MM.1S (cell line): Measurements from ENCODE around the gene BAG1.

ENCODE experiments used
- DNase-seq: peaks from one replicate; pipeline ENCODE4 v3.0.0-alpha.2; 2015
- H2AFZ ChIP-seq: fragments of 300-600 bp; sonication (generic); 2 replicates; pipeline ENCODE4 v1.6.0; 2016; ENCODE audit warnings: antibody characterized with exemption, low read length
- H3F3A ChIP-seq: fragments of 300-600 bp; sonication (generic); 2 replicates; pipeline ENCODE4 v1.6.1; 2016; ENCODE audit warnings: mild to moderate bottlenecking, antibody characterized with exemption, low read length, moderate library complexity, mixed read lengths; ENCODE audit not compliant: insufficient read depth
- H3K27ac ChIP-seq: fragments of 300-600 bp; sonication (generic); 2 replicates; pipeline ENCODE4 v1.5.1; 2016; ENCODE audit warnings: mild to moderate bottlenecking, low read length
- H3K27me3 ChIP-seq: fragments of 300-600 bp; sonication (generic); replicated peaks from 2 replicates; pipeline ENCODE4 v1.6.0; 2016; ENCODE audit warnings: low read length; ENCODE audit not compliant: insufficient read depth
- H3K36me3 ChIP-seq: fragments of 300-600 bp; sonication (generic); replicated peaks from 2 replicates; pipeline ENCODE4 v1.6.1; 2016; ENCODE audit warnings: mild to moderate bottlenecking, low read length, mixed read lengths; ENCODE audit not compliant: insufficient read depth
- H3K4me1 ChIP-seq: fragments of 300-600 bp; sonication (generic); 2 replicates; pipeline ENCODE4 v1.6.1; 2016; ENCODE audit warnings: low read length, mixed read lengths
- H3K4me2 ChIP-seq: fragments of 300-600 bp; sonication (generic); 2 replicates; pipeline ENCODE4 v1.6.0; 2016; ENCODE audit warnings: low read depth, low read length
- H3K4me3 ChIP-seq: fragments of 300-600 bp; sonication (generic); 2 replicates; pipeline ENCODE4 v1.5.1; 2016; ENCODE audit warnings: low read length, mixed read lengths
- H3K79me2 ChIP-seq: fragments of 300-600 bp; sonication (generic); 2 replicates; pipeline ENCODE4 v1.6.1; 2016; ENCODE audit warnings: mixed run types, low read length, mixed read lengths
- H3K9ac ChIP-seq: fragments of 300-600 bp; sonication (generic); 2 replicates; pipeline ENCODE4 v1.6.1; 2016; ENCODE audit warnings: low read length, mixed read lengths
- H3K9me2 ChIP-seq: fragments of 300-600 bp; sonication (generic); replicated peaks from 2 replicates; pipeline ENCODE4 v1.6.1; 2016; ENCODE audit warnings: mild to moderate bottlenecking, low read length, mixed read lengths; ENCODE audit not compliant: insufficient read depth
- H3K9me3 ChIP-seq: fragments of 300-600 bp; sonication (generic); replicated peaks from 2 replicates; pipeline ENCODE4 v1.6.1; 2016; ENCODE audit warnings: mild to moderate bottlenecking, low read length, mixed read lengths; ENCODE audit not compliant: insufficient read depth
- H4K20me1 ChIP-seq: fragments of 300-600 bp; sonication (generic); 2 replicates; pipeline ENCODE4 v1.6.1; 2016; ENCODE audit warnings: mild to moderate bottlenecking, low read length, moderate library complexity, mixed read lengths; ENCODE audit not compliant: insufficient read depth
- EZH2 ChIP-seq: fragments of 300-600 bp; sonication (generic); optimal IDR thresholded peaks from 2 replicates; pipeline ENCODE3; 2017; ENCODE audit warnings: low read depth, mild to moderate bottlenecking, antibody characterized with exemption, low read length, mixed read lengths
- EZH2phosphoT487 ChIP-seq: fragments of 300-600 bp; sonication (generic); IDR thresholded peaks from 2 replicates; pipeline ENCODE4 v1.6.1; 2018; ENCODE audit warnings: antibody characterized with exemption, low read length
- TF ChIP-seq, protein P1 (sequence below): fragments of 300-600 bp; sonication (generic); IDR thresholded peaks from 2 replicates; pipeline ENCODE4 v1.5.1; 2016; ENCODE audit warnings: antibody characterized with exemption, low read length, mixed read lengths

BAG1 gene

DNA sequence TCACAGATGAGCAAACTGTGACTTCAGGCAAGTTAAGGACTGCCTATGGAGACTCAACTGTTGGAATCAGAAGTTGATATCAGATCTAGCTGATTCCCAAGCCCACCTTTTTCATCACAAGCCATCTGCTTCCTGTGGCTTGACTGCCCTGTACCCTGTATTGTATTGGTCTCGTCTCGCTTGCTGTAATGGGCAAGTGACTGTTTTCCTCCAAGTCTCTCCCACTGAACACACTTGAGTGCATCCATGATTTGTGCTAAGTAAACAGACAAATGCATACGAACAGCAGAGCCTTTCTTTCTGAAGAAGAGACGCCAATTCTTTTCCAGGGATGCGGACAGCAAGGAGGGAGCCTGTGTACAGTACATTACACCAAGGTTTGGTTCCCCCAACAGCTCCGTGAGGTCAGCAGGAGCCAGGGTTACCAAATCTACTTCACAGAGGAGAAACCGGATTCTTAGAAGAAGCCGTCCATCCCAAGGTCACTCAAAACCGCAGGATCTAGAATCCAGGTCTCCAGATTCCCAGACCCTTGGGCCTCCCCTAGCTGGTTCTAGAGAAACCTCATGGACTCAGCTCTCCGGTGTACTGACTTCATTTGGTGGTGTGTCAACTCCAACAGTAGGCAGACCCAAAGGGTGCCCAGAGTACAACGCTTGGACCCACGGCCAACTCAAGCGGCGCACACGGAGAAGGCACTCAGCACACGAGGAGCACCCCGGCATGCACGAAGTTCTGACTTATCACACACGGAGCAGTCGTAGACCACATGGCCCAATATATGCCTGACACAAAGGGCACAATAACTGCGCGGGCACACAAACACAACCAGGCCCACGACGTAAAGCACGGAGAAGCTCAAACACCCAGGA is 1.1 kb downstream of the BAG1 start:
- peak overlapping the region; percentile 80 for H2AFZ ChIP-seq

DNA sequence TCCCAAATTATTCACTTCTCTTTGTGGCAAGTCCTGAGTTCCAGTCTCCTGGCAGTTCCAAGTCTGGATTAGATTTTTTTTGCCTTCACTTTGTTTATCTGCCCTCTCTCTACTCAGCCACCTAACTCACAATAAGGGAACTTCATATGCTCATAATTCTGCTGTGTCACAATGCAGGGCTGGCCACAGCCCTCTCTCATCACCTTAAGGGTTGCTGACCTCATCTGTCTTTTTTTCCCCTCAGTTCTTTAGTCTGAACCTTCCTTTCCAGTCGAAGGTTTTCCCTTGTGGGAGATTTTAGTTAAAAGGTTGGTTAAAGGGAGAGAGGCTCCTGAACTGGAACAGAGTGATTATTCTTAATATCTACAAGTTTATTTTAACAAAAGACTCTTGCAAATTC is 4.1 kb downstream of the BAG1 start:
- Histone ChIP-seq H3K9me3 (no peaks in the 10 kb centered on the region), H3K27me3 (no peaks in the 10 kb centered on the region), H3K36me3 (peaks cover 46% of the 10 kb centered on the region), H3K4me1 (peaks cover under 1% of the 10 kb centered on the region; the same call in 1 of the 2 replicates), H3K4me3 (no peak overlapping the region), H3K9ac (no peak overlapping the region), H3K27ac (no peak overlapping the region), H3F3A (no peaks in the 10 kb centered on the region), H3K9me2 (no peaks in the 10 kb centered on the region), H3K4me2 (no peak overlapping the region), H3K79me2 (peaks cover 86% of the 10 kb centered on the region), H2AFZ (no peak overlapping the region), H4K20me1 (peaks cover 3% of the 10 kb centered on the region; the same call in 1 of the 2 replicates)
- DNase-seq = no peak
- TF ChIP-seq EZH2 (no peak), EZH2phosphoT487 (no peak)
- TF ChIP-seq, protein P1, sequence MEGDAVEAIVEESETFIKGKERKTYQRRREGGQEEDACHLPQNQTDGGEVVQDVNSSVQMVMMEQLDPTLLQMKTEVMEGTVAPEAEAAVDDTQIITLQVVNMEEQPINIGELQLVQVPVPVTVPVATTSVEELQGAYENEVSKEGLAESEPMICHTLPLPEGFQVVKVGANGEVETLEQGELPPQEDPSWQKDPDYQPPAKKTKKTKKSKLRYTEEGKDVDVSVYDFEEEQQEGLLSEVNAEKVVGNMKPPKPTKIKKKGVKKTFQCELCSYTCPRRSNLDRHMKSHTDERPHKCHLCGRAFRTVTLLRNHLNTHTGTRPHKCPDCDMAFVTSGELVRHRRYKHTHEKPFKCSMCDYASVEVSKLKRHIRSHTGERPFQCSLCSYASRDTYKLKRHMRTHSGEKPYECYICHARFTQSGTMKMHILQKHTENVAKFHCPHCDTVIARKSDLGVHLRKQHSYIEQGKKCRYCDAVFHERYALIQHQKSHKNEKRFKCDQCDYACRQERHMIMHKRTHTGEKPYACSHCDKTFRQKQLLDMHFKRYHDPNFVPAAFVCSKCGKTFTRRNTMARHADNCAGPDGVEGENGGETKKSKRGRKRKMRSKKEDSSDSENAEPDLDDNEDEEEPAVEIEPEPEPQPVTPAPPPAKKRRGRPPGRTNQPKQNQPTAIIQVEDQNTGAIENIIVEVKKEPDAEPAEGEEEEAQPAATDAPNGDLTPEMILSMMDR = no peak

More for the DNA sequence above, 1.1 kb downstream of the BAG1 start:
- H3K27ac ChIP-seq = peak overlapping the region; percentile 74; the same call in 1 of the 2 replicates
- H3K79me2 ChIP-seq = peaks cover 75% of the 10 kb centered on the region
- DNase-seq = peak; percentile 28
- H3K27me3 ChIP-seq = no peaks in the 10 kb centered on the region
- H3K9me3 ChIP-seq = no peaks in the 10 kb centered on the region
- TF ChIP-seq, protein P1 = no peak
- TF ChIP-seq EZH2phosphoT487 (no peak), EZH2 (no peak)
- no peaks in the 10 kb centered on the region for H3K9me2 ChIP-seq
- H3K4me1 ChIP-seq = peaks cover 6% of the 10 kb centered on the region; the same call in 1 of the 2 replicates
- peak overlapping the region; percentile 99 for H3K4me3 ChIP-seq
- no peaks in the 10 kb centered on the region for H3F3A ChIP-seq
- H4K20me1 ChIP-seq = peaks cover 3% of the 10 kb centered on the region; the same call in 1 of the 2 replicates
- H3K36me3 ChIP-seq = peaks cover 29% of the 10 kb centered on the region
- peak overlapping the region; percentile 90 for H3K9ac ChIP-seq
- H3K4me2 ChIP-seq = peak overlapping the region; percentile 95

DNA sequence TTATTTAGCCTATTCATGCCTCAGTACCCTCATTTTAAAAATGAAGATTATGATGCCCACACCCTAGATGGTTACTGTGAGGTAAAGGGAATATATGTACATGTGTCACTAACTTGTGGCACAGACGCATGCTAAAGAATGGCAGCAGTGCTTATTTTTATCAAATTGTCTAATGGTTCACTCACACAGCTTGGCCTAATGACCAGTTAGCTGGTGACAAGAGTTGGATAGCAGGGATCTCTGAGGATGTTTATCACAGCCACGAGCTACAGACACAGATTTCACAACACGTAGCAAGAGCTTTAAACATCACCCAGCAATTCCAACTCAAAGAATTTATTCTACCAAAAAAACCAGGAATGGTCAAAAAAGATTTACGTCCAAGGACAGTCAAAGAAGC is 7.2 kb downstream of the BAG1 start:
- H3K27me3 ChIP-seq = no peaks in the 10 kb centered on the region
- no peak overlapping the region for H3K4me2 ChIP-seq
- H4K20me1 ChIP-seq = peaks cover 3% of the 10 kb centered on the region; the same call in 1 of the 2 replicates
- H3F3A ChIP-seq = no peaks in the 10 kb centered on the region
- H3K9me3 ChIP-seq = no peaks in the 10 kb centered on the region
- DNase-seq = no peak
- H3K36me3 ChIP-seq = peaks cover 56% of the 10 kb centered on the region
- H3K4me3 ChIP-seq = no peak overlapping the region
- TF ChIP-seq EZH2phosphoT487 = no peak
- TF ChIP-seq, protein P1 = no peak
- TF ChIP-seq EZH2 = no peak
- H2AFZ ChIP-seq = no peak overlapping the region
- no peak overlapping the region for H3K27ac ChIP-seq
- no peaks in the 10 kb centered on the region for H3K9me2 ChIP-seq
- H3K79me2 ChIP-seq = peaks cover 65% of the 10 kb centered on the region
- no peaks in the 10 kb centered on the region for H3K4me1 ChIP-seq
- no peak overlapping the region for H3K9ac ChIP-seq
